Myometrial cell (primary cell): Measurements from ENCODE around the gene RSL1D1. TPM values are rescaled to one million over a fixed set of nuclear protein-coding genes. Genes with fewer than 3 reads are reported as not detected.

Experiments
- total RNA-seq: library from RNA; depleted of rRNA; stranded (reverse); fragments of >200 nt; gene quantifications from 2 replicates; pipeline ENCODE4 v1.2.3, GENCODE V29; 2015

The RSL1D1 gene
- 90.8 and 133 TPM in 2 replicates for total RNA-seq

DNA sequence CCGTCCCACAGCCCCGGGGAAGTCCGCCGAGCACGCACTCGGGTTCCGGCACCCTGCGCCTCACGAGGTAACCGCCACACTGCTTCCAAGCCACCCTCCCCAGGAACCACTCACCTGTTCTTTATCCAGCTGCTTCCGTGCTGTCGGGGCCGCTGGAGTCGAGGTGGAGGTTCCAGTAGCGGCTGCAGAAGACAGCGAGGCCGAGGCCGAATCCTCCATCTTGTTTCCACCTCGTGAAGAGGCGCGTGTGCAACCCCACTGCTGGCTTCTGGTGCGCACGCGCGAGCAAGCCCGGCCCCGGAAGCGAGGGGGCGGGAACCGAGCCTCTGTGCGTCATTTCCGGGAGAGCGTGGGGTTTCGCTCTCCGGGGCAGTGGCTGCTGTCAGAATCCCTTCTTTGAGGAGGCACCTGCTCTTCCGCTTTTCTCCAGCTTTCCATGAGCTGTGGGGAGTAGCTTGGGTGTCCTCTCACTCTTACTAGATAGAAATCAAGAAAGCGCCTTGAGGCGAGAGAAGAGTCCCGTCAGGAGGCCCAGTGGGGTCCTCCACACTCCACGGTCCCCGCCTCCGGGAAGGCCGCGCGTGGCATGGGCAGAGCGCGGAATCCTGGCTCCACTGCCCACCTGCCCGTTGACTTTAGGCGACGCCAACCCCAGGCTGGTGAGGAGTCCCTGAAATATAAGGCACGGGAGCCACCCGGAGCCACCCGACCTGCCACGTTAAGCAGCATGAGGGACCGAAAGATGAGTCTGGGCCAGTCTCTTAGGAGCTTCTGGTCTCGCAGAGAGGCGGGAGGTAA lies at the start of gene RSL1D1:
TSS of gene RSL1D1 (minus strand) at position 249 of the 798 bp plus-strand sequence. CDS start at position 219, 30 bp downstream.

DNA sequence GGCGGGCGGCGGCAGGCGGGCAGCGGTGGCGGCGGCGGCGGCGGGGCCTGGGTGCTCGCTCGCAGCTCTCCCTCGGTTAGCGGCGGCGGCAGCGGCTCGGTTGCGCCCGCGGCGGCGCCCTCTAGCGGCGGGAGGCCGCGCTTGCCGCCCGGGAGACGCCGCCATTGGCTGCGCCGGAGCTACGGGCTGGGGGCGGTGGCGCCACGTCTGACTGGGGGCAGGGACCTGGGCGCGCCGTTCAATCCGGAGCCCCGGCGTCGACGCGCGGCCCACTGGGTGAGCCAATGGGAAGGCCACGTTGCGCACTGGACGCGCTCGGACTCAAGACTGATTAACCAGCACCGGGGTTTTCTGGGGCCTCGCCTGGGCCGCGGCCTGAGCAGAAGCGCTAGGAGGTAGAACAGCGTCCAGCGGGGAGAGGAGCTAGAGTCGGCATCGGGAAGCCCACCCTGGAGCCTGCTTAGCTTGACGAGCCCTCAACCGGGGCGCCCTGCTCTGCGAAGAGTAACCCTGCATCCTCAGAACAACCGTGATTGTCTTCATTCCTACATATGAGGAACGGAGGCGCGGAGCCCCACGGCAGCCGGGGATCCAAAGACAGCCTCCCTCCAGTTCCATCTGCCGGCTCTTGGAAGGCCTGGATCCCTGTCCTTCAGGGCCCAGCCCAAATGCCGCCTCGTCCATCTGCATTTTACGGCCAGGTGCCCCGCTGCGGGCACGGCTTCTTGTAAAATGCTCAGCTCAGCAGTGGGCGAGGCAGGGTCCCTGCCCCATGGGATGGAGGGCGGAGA lies 54.0 kb downstream of the RSL1D1 start, which contains the start of gene ZC3H7A:
TSS of gene ZC3H7A (minus strand) at position 93 of the 791 bp plus-strand sequence. CDS start 14,904 bp downstream, outside the sequence.

Other genes with a start within 250 kb of the RSL1D1 start
- gene SNN, start 183.1 kb downstream of the RSL1D1 start, total RNA-seq: 4.9 and 5.8 TPM in 2 replicates
- 43.5 and 54.6 TPM in 2 replicates for gene TXNDC11, start 108.7 kb downstream of the RSL1D1 start, total RNA-seq
- 22.2 and 28.5 TPM in 2 replicates for gene ZC3H7A, start 54.3 kb downstream of the RSL1D1 start, total RNA-seq
- gene GSPT1, start 64.4 kb upstream of the RSL1D1 start, total RNA-seq: 79.0 and 92.5 TPM in 2 replicates
- gene NPIPB2, start 90.5 kb upstream of the RSL1D1 start, total RNA-seq: not detected in 2 replicates
- gene TNFRSF17, start 113.7 kb upstream of the RSL1D1 start, total RNA-seq: not detected in 2 replicates
- 5.5 and 6.7 TPM in 2 replicates for gene SNX29, start 125.2 kb upstream of the RSL1D1 start, total RNA-seq